Activated naive CD4-positive, alpha-beta T cell treated with anti-CD3 and anti-CD28 coated beads for 36 hours (primary cell): ENCODE measurements around the gene LZTS3. TPM values are rescaled to one million over a fixed set of nuclear protein-coding genes. Genes with fewer than 3 reads are reported as not detected.

ENCODE experiments used
- total RNA-seq, 2 experiments: library from RNA; stranded (reverse); gene quantifications; one replicate each; pipeline ENCODE4 v1.2.3, GENCODE V29; 2021

LZTS3 gene
- total RNA-seq, 2 experiments from 2014 or later: 1.2 to 1.4 TPM

Other genes with a start within 250 kb of the LZTS3 start
- not detected for gene GNRH2, start 129.9 kb downstream of the LZTS3 start, total RNA-seq
- gene MRPS26, start 127.5 kb downstream of the LZTS3 start, total RNA-seq: 10 to 100 TPM; 50.0 to 52.4 TPM
- gene OXT, start 101.9 kb downstream of the LZTS3 start, total RNA-seq: not detected
- not detected for gene AVP, start 88.8 kb downstream of the LZTS3 start, total RNA-seq
- 10 to 100 TPM; 11.8 to 12.0 TPM for gene FASTKD5, start 13.7 kb downstream of the LZTS3 start, total RNA-seq
- 1 to 10 TPM; 5.4 to 5.9 TPM for gene UBOX5, start 13.7 kb downstream of the LZTS3 start, total RNA-seq
- 10 to 100 TPM; 78.2 to 79.5 TPM for gene DDRGK1, start 31.1 kb upstream of the LZTS3 start, total RNA-seq
- 10 to 100 TPM; 38.2 to 42.1 TPM for gene ITPA, start 35.9 kb upstream of the LZTS3 start, total RNA-seq
- under 1 TPM; 0.72 to 0.91 TPM for gene SLC4A11, start 65.6 kb upstream of the LZTS3 start, total RNA-seq
- gene DNAAF9, start 234.1 kb upstream of the LZTS3 start, total RNA-seq: under 1 TPM; 0.35 to 0.43 TPM